Measurements from ENCODE around the gene RBP7.

GRCh38 chr1:10007169-10007568 lies 10.1 kb downstream of the RBP7 start:
- TF ChIP-seq CTCF (IDR thresholded peaks at IDR 0.05; ENCODE audit: low read depth, low read length, missing input control) (no peak), ZBTB33 (IDR thresholded peaks at IDR 0.05) (no peak), RAD21 (IDR thresholded peaks at IDR 0.05) (no peak), JUND (IDR thresholded peaks at IDR 0.05) (no peak), YY1 (IDR thresholded peaks at IDR 0.05) (no peak), SP1 (IDR thresholded peaks at IDR 0.05) (no peak), TAF1 (conservative IDR thresholded peaks at IDR 0.05) (no peak), MAX (IDR thresholded peaks at IDR 0.05) (no peak), REST (IDR thresholded peaks at IDR 0.05) (no peak), GABPA (IDR thresholded peaks at IDR 0.05 in 1 of 2, conservative IDR thresholded peaks at IDR 0.05 in 1 of 2) (no peak), EGR1 (IDR thresholded peaks at IDR 0.05; ENCODE audit: low read depth in 2 of 2) (no peak), HNF4A (conservative IDR thresholded peaks at IDR 0.05) (no peak), ATF3 (IDR thresholded peaks at IDR 0.05) (no peak)

Data from liver (tissue), 3 donors.